Testis (tissue), 2 donors: ENCODE results near the gene CAB39.

Experiments
- POLR2A ChIP-seq: fragments of 450-650 bp; IDR thresholded peaks from one replicate; pipeline ENCODE4 v1.6.1; 2017; ENCODE audit warnings: antibody characterized with exemption, mild to moderate bottlenecking, moderate library complexity
- TF ChIP-seq, protein P1 (sequence below), 3 experiments: fragments of 450-650 bp in 2 of 3; fragments of 200-600 bp in 1 of 3; sonication (generic) in 1 of 3; IDR thresholded peaks; one replicate each; pipeline ENCODE4 v1.5.1; 2016 to 2019; ENCODE audit warnings: antibody characterized with exemption in 3 of 3, mild to moderate bottlenecking in 2 of 3, moderate library complexity in 1 of 3

DNA sequence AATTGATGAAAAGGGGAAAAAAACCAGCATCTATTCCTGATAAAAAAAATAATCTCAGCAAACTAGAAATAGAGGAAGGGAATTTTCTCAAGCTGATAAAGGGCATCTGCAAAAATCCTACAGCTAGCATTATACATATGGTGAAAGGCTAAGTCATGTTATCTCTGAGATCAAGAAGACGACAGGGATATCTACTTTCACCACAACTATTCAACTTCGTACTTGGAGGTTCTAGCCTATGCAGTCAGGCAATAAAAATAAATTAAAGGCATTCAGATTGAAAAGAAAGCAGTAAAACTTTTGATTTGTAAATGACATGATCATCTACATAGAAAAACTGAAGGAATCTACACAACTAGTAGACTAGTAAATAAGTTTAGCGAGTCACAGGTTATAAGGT is 58.2 kb downstream of the CAB39 start:
- TF ChIP-seq, protein P1, sequence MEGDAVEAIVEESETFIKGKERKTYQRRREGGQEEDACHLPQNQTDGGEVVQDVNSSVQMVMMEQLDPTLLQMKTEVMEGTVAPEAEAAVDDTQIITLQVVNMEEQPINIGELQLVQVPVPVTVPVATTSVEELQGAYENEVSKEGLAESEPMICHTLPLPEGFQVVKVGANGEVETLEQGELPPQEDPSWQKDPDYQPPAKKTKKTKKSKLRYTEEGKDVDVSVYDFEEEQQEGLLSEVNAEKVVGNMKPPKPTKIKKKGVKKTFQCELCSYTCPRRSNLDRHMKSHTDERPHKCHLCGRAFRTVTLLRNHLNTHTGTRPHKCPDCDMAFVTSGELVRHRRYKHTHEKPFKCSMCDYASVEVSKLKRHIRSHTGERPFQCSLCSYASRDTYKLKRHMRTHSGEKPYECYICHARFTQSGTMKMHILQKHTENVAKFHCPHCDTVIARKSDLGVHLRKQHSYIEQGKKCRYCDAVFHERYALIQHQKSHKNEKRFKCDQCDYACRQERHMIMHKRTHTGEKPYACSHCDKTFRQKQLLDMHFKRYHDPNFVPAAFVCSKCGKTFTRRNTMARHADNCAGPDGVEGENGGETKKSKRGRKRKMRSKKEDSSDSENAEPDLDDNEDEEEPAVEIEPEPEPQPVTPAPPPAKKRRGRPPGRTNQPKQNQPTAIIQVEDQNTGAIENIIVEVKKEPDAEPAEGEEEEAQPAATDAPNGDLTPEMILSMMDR (IDR thresholded peaks at IDR 0.05), result no peak
- TF ChIP-seq POLR2A, result no peak
